Mucosa of stomach (tissue), 1 donor: Measurements from ENCODE around the gene ZNF782.
A peak's percentile ranks its signal among the peaks of the same experiment; 100 is the strongest.
"Not testable (repeated sequence)": the region's sequence is repeated elsewhere in the genome, so short reads cannot be mapped to it uniquely, and the experiment has no call there.

Experiments used
- H3K27me3 ChIP-seq: one replicate; pipeline ENCODE4 v1.7.0; 2013; ENCODE audit warnings: mild to moderate bottlenecking, low read length; ENCODE audit not compliant: control insufficient read depth, insufficient read depth
- H3K36me3 ChIP-seq: one replicate; pipeline ENCODE4 v1.7.0; 2013; ENCODE audit warnings: low read length; ENCODE audit not compliant: control insufficient read depth, insufficient read depth
- H3K4me1 ChIP-seq: one replicate; pipeline ENCODE4 v1.7.0; 2013; ENCODE audit warnings: mild to moderate bottlenecking, low read length; ENCODE audit not compliant: control insufficient read depth, insufficient read depth
- H3K4me3 ChIP-seq: one replicate; pipeline ENCODE4 v1.7.0; 2013; ENCODE audit warnings: low read length
- H3K9ac ChIP-seq: one replicate; pipeline ENCODE4 v1.7.0; 2013; ENCODE audit warnings: mild to moderate bottlenecking, low read length, moderate library complexity
- H3K9me3 ChIP-seq: one replicate; pipeline ENCODE4 v1.7.0; 2013; ENCODE audit warnings: mild to moderate bottlenecking, low read length, moderate library complexity; ENCODE audit not compliant: control insufficient read depth
- donor health status: Pancreatic carcinoma.

The ZNF782 gene

GRCh38 chr9:96853781-96854650, at the start of gene ZNF782:
Gene ZNF782, minus strand, starts transcription at chr9:96854514. Its CDS starts 2,553 bp downstream, at chr9:96851961.
- peaks cover 24% of the 10 kb centered on the region for H3K4me1 ChIP-seq
- H3K36me3 ChIP-seq, result no peaks in the 10 kb centered on the region
- H3K9ac ChIP-seq, result peak within 1 kb of the TSS; percentile 92
- peak within 1 kb of the TSS; percentile 81 for H3K4me3 ChIP-seq
- H3K9me3 ChIP-seq, result no peaks in the 10 kb centered on the region
- no peaks in the 10 kb centered on the region for H3K27me3 ChIP-seq

- not testable (repeated sequence) for H3K4me1 ChIP-seq, H3K9me3 ChIP-seq, H3K4me3 ChIP-seq, H3K27me3 ChIP-seq, H3K9ac ChIP-seq, H3K36me3 ChIP-seq
Measured at GRCh38 chr9:96900010-96900409, 45.7 kb upstream of the ZNF782 start.

- H3K4me1 ChIP-seq, result no peaks in the 10 kb centered on the region
- H3K9me3 ChIP-seq, result no peaks in the 10 kb centered on the region
- H3K36me3 ChIP-seq, result peaks cover 3% of the 10 kb centered on the region
- no peaks in the 10 kb centered on the region for H3K27me3 ChIP-seq
- no peak overlapping the region for H3K9ac ChIP-seq
- H3K4me3 ChIP-seq, result no peak overlapping the region
Measured at GRCh38 chr9:96892131-96892530, 37.8 kb upstream of the ZNF782 start.

- no peaks in the 10 kb centered on the region for H3K27me3 ChIP-seq
- H3K4me3 ChIP-seq, result no peak overlapping the region
- no peak overlapping the region for H3K9ac ChIP-seq
- peaks cover 8% of the 10 kb centered on the region for H3K4me1 ChIP-seq
- no peaks in the 10 kb centered on the region for H3K36me3 ChIP-seq
- H3K9me3 ChIP-seq, result no peaks in the 10 kb centered on the region
Measured at GRCh38 chr9:96888591-96888990, 34.3 kb upstream of the ZNF782 start.

GRCh38 chr9:96885424-96885823, 31.1 kb upstream of the ZNF782 start:
- H3K36me3 ChIP-seq, result no peaks in the 10 kb centered on the region
- no peaks in the 10 kb centered on the region for H3K9me3 ChIP-seq
- H3K4me3 ChIP-seq, result no peak overlapping the region
- H3K9ac ChIP-seq, result no peak overlapping the region
- H3K4me1 ChIP-seq, result peaks cover 8% of the 10 kb centered on the region
- no peaks in the 10 kb centered on the region for H3K27me3 ChIP-seq

- H3K36me3 ChIP-seq, result no peaks in the 10 kb centered on the region
- H3K9ac ChIP-seq, result no peak overlapping the region
- no peaks in the 10 kb centered on the region for H3K27me3 ChIP-seq
- H3K4me1 ChIP-seq, result peaks cover 8% of the 10 kb centered on the region
- no peak overlapping the region for H3K4me3 ChIP-seq
- H3K9me3 ChIP-seq, result no peaks in the 10 kb centered on the region
Measured at GRCh38 chr9:96884443-96884842, 30.1 kb upstream of the ZNF782 start.

- Histone ChIP-seq H3K36me3 (no peaks in the 10 kb centered on the region), H3K4me3 (no peak overlapping the region), H3K9ac (no peak overlapping the region)
Measured at GRCh38 chr9:96883922-96884321, 29.6 kb upstream of the ZNF782 start.

GRCh38 chr9:96877269-96877668, 23.0 kb upstream of the ZNF782 start:
- H3K4me1 ChIP-seq, result peaks cover 13% of the 10 kb centered on the region
- H3K36me3 ChIP-seq, result no peaks in the 10 kb centered on the region
- H3K9ac ChIP-seq, result no peak overlapping the region
- H3K27me3 ChIP-seq, result peaks cover 12% of the 10 kb centered on the region
- H3K4me3 ChIP-seq, result no peak overlapping the region
- no peaks in the 10 kb centered on the region for H3K9me3 ChIP-seq

More at GRCh38 chr9:96883922-96884321, 29.6 kb upstream of the ZNF782 start:
- Histone ChIP-seq H3K9me3 (no peaks in the 10 kb centered on the region), H3K4me1 (peaks cover 8% of the 10 kb centered on the region), H3K27me3 (no peaks in the 10 kb centered on the region)

- Histone ChIP-seq H3K4me1 (peaks cover 13% of the 10 kb centered on the region), H3K36me3 (no peaks in the 10 kb centered on the region), H3K9ac (peak overlapping the region; percentile 78), H3K4me3 (peak overlapping the region; percentile 52), H3K9me3 (no peaks in the 10 kb centered on the region), H3K27me3 (peaks cover 12% of the 10 kb centered on the region)
Measured at GRCh38 chr9:96875461-96876142, 21.3 kb upstream of the ZNF782 start.

- Histone ChIP-seq H3K4me3 (peak overlapping the region; percentile 52), H3K27me3 (peaks cover 12% of the 10 kb centered on the region), H3K9ac (peak overlapping the region; percentile 78), H3K4me1 (peaks cover 13% of the 10 kb centered on the region), H3K9me3 (no peaks in the 10 kb centered on the region), H3K36me3 (no peaks in the 10 kb centered on the region)
Measured at GRCh38 chr9:96874947-96875460, 20.7 kb upstream of the ZNF782 start.

- peaks cover 12% of the 10 kb centered on the region for H3K27me3 ChIP-seq
- no peaks in the 10 kb centered on the region for H3K36me3 ChIP-seq
- H3K9me3 ChIP-seq, result no peaks in the 10 kb centered on the region
- H3K9ac ChIP-seq, result no peak overlapping the region
- peaks cover 13% of the 10 kb centered on the region for H3K4me1 ChIP-seq
- H3K4me3 ChIP-seq, result no peak overlapping the region
Measured at GRCh38 chr9:96874201-96874785, 20.0 kb upstream of the ZNF782 start.

- H3K4me3 ChIP-seq, result no peak overlapping the region
- peaks cover 32% of the 10 kb centered on the region for H3K4me1 ChIP-seq
- H3K36me3 ChIP-seq, result no peaks in the 10 kb centered on the region
- H3K27me3 ChIP-seq, result no peaks in the 10 kb centered on the region
- no peak overlapping the region for H3K9ac ChIP-seq
- H3K9me3 ChIP-seq, result no peaks in the 10 kb centered on the region
Measured at GRCh38 chr9:96871176-96871575, 16.9 kb upstream of the ZNF782 start.
